GM13977 (cell line): ENCODE data around the gene TXNDC2.

ENCODE experiments used
- DNase-seq: peaks from one replicate; pipeline ENCODE4 v3.0.0; 2012; ENCODE audit warnings: low spot score
- CTCF ChIP-seq: IDR thresholded peaks from 2 replicates; pipeline ENCODE4 v1.5.1; 2012; ENCODE audit warnings: mild to moderate bottlenecking, control low read depth; ENCODE audit not compliant: insufficient read depth; ENCODE audit errors: extremely low read depth, missing control alignments
- in situ Hi-C: fragments of 300-500 bp; cut with MboI; formaldehyde crosslinking; loops from one replicate; pipeline ENCODE4 v1.12.0; 2022; ENCODE audit warnings: low sequenced_read_pairs, low pct_unique_long_range_greater_than_20kb, mixed read lengths, inconsistent platforms; ENCODE audit not compliant: unreplicated experiment

The TXNDC2 gene

GRCh38 chr18:9914584-9915290, 29.0 kb downstream of the TXNDC2 start:
- DNase-seq: peak; percentile 35
- in situ Hi-C loops: no loop called here
- TF ChIP-seq CTCF: no peak

GRCh38 chr18:9915291-9916076, 29.7 kb downstream of the TXNDC2 start:
- no peak for TF ChIP-seq CTCF
- no peak for DNase-seq
- in situ Hi-C loops: no loop called here

GRCh38 chr18:9916077-9916639, 30.4 kb downstream of the TXNDC2 start:
- in situ Hi-C loops: no loop called here
- no peak for DNase-seq
- TF ChIP-seq CTCF: no peak

GRCh38 chr18:9916808-9917207, 31.0 kb downstream of the TXNDC2 start:
- DNase-seq: no peak
- in situ Hi-C loops: no loop called here
- TF ChIP-seq CTCF: no peak

GRCh38 chr18:9918016-9918680, 32.4 kb downstream of the TXNDC2 start:
- in situ Hi-C loops: no loop called here
- DNase-seq: no peak
- no peak for TF ChIP-seq CTCF

GRCh38 chr18:9919564-9920232, 33.9 kb downstream of the TXNDC2 start:
- no peak for TF ChIP-seq CTCF
- DNase-seq: no peak
- in situ Hi-C loops: no loop called here
